GM12878 (cell line): ENCODE results near the gene UBE2C. TPM values are rescaled to one million over a fixed set of nuclear protein-coding genes. Genes with fewer than 3 reads are reported as not detected.
A peak's percentile ranks its signal among the peaks of the same experiment; 100 is the strongest.
"Not testable (repeated sequence)": the region's sequence is repeated elsewhere in the genome, so short reads cannot be mapped to it uniquely, and the experiment has no call there.

Source experiments
- ATAC-seq: fragments of 200-7000 bp; cut with Tn5 transposase; 3 replicates; pipeline ENCODE4 v1.9.1; 2020; ENCODE audit warnings: mild to moderate bottlenecking, moderate library complexity
- BruUV-seq: library from RNA; stranded (reverse); fragments of 400-500 nt; replicated peaks from 2 replicates; lab custom pipeline; 2021; lab: Mats Ljungman, UMichigan
- CTCF ChIA-PET: fragments of 300-600 bp; sonication (Branson Sonifier 250); formaldehyde crosslinking; extraction: SDS; loops from one replicate; lab custom pipeline; 2021; ENCODE audit warnings: inconsistent platforms; lab: Yijun Ruan, JAX
- POLR2A ChIA-PET: fragments of 350-600 bp; formaldehyde crosslinking; extraction: SDS; loops from one replicate; lab custom pipeline; 2021; ENCODE audit warnings: inconsistent platforms; lab: Charles Lee
- RAD21 ChIA-PET: fragments of 300-600 bp; sonication (Branson Sonifier 250); formaldehyde crosslinking; loops from one replicate; lab custom pipeline; 2023; ENCODE audit warnings: antibody characterized with exemption; ENCODE audit not compliant: unreplicated experiment; lab: Charles Lee
- SMC1A ChIA-PET: fragments of 300-600 bp; sonication (Branson Sonifier 250); formaldehyde crosslinking; loops from one replicate; lab custom pipeline; 2023; ENCODE audit not compliant: unreplicated experiment, uncharacterized antibody; lab: Charles Lee
- DNase-seq: peaks from one replicate; pipeline ENCODE4 v3.0.0-alpha.2; 2011; ENCODE audit warnings: low read depth, low spot score
- FAIRE-seq: peaks from 3 replicates; lab custom pipeline; 2011; peaks lifted over from hg19 to GRCh38; lab: Jason Lieb, UNC
- H2AFZ ChIP-seq: 2 replicates; pipeline ENCODE4 v1.6.0; 2011; ENCODE audit warnings: low read depth, low read length, control low read depth; ENCODE audit not compliant: control insufficient read depth
- H3K27ac ChIP-seq: 2 replicates; pipeline ENCODE4 v1.5.1; 2011; ENCODE audit warnings: control low read depth; ENCODE audit not compliant: control insufficient read depth, insufficient read depth
- H3K27me3 ChIP-seq, 2 experiments: replicated peaks in 1 of 2; 2 replicates each; pipeline versions ENCODE4 v1.6.0 to v1.6.1; 2011; ENCODE audit warnings: low read length in 1 of 2; ENCODE audit not compliant: control insufficient read depth in 2 of 2, insufficient read depth in 2 of 2
- H3K36me3 ChIP-seq, 2 experiments: 2 replicates each; pipeline ENCODE4 v1.5.1; 2011; ENCODE audit warnings: low read length in 1 of 2; ENCODE audit not compliant: control insufficient read depth in 2 of 2, insufficient read depth in 2 of 2
- H3K4me1 ChIP-seq: 2 replicates; pipeline ENCODE4 v1.6.1; 2011; ENCODE audit warnings: mild to moderate bottlenecking, low read length, moderate library complexity, mixed read lengths; ENCODE audit not compliant: control insufficient read depth, insufficient read depth
- H3K4me2 ChIP-seq: 2 replicates; pipeline ENCODE4 v1.6.0; 2011; ENCODE audit warnings: control low read depth; ENCODE audit not compliant: control insufficient read depth, insufficient read depth
- H3K4me3 ChIP-seq: fragments of 200-600 bp; sonication (generic); 2 replicates; pipeline ENCODE4 v1.5.1; 2016
- H3K79me2 ChIP-seq: 2 replicates; pipeline ENCODE4 v1.6.0; 2011; ENCODE audit warnings: low read length; ENCODE audit not compliant: control insufficient read depth, insufficient read depth
- H3K9ac ChIP-seq: 2 replicates; pipeline ENCODE4 v1.8.0; 2011; ENCODE audit warnings: low read length, control low read depth, mixed read lengths; ENCODE audit not compliant: control insufficient read depth, insufficient read depth
- H3K9me3 ChIP-seq: replicated peaks from 3 replicates; pipeline ENCODE4 v1.5.1; 2011; ENCODE audit warnings: mild to moderate bottlenecking, low read length; ENCODE audit not compliant: control insufficient read depth, insufficient read depth
- H4K20me1 ChIP-seq: 2 replicates; pipeline ENCODE4 v1.6.0; 2011; ENCODE audit not compliant: control insufficient read depth, insufficient read depth
- CHD1 ChIP-seq: IDR thresholded peaks from 2 replicates; pipeline ENCODE4 v1.6.1; 2012; ENCODE audit warnings: low read depth, low read length, improper control_type of control experiment
- CHD2 ChIP-seq: IDR thresholded peaks from 2 replicates; pipeline ENCODE4 v1.6.1; 2011; ENCODE audit warnings: low read depth, low read length, improper control_type of control experiment, borderline replicate concordance
- FOXM1 ChIP-seq: IDR thresholded peaks from 2 replicates; pipeline ENCODE4 v1.6.1; 2012; ENCODE audit warnings: low read depth, mild to moderate bottlenecking, inconsistent platforms, low read length, moderate library complexity
- GATAD2B ChIP-seq: fragments of 450-650 bp; conservative IDR thresholded peaks from 2 replicates; pipeline ENCODE4 v1.6.1; 2017; ENCODE audit warnings: low read depth, mild to moderate bottlenecking, moderate library complexity
- KLF5 ChIP-seq: fragments of 450-650 bp; IDR thresholded peaks from 2 replicates; pipeline ENCODE4 v1.6.1; 2014; ENCODE audit warnings: mild to moderate bottlenecking; ENCODE audit not compliant: partially characterized antibody
- MEF2B ChIP-seq: fragments of 450-650 bp; IDR thresholded peaks from 2 replicates; pipeline ENCODE4 v1.6.1; 2018; ENCODE audit warnings: mild to moderate bottlenecking, moderate library complexity; ENCODE audit not compliant: partially characterized antibody, poor library complexity, severe bottlenecking
- POU2F2 ChIP-seq: IDR thresholded peaks from 3 replicates; pipeline ENCODE4 v1.6.1; 2011; ENCODE audit warnings: low read depth, mild to moderate bottlenecking, low read length, borderline replicate concordance
- RFX5 ChIP-seq: IDR thresholded peaks from 2 replicates; pipeline ENCODE4 v1.6.1; 2011; ENCODE audit warnings: low read depth, low read length, improper control_type of control experiment
- RUNX3 ChIP-seq: IDR thresholded peaks from 2 replicates; pipeline ENCODE4 v1.6.1; 2012; ENCODE audit warnings: low read length, inconsistent platforms
- SP1 ChIP-seq: IDR thresholded peaks from one replicate; pipeline ENCODE4 v1.6.1; 2011; ENCODE audit warnings: low read depth, low read length
- TARDBP ChIP-seq: IDR thresholded peaks from 2 replicates; pipeline ENCODE4 v1.6.1; 2016; ENCODE audit warnings: borderline replicate concordance
- TCF3 ChIP-seq: IDR thresholded peaks from 2 replicates; pipeline ENCODE4 v1.6.1; 2012; ENCODE audit warnings: low read depth, mild to moderate bottlenecking, low read length, borderline replicate concordance; ENCODE audit not compliant: insufficient read depth
- WGBS: methylation state at CpG from one replicate; pipeline ENCODE4 v1.1.6; 2016; ENCODE audit warnings: low lambda C conversion rate; ENCODE audit not compliant: insufficient replicate concordance, insufficient coverage; ENCODE audit errors: missing lambda C conversion rate; 5-methylcytosine and 5-hydroxymethylcytosine counted together
- in situ Hi-C: fragments of 300-500 bp; cut with MboI; formaldehyde crosslinking; loops from 9 replicates; pipeline ENCODE4 v1.14.3; 2018; ENCODE audit warnings: mixed read lengths
- intact Hi-C: fragments of 100-400 bp; cut with micrococcal nuclease; formaldehyde crosslinking; loops from one replicate; pipeline ENCODE4 v1.14.2; 2022; ENCODE audit not compliant: unreplicated experiment
- polyA plus RNA-seq, 11 experiments: library from polyadenylated mRNA; depleted of rRNA in 4 of 11; unstranded in 6 of 11; stranded (reverse) in 5 of 11; fragments of >200 nt; fragmentation: Nextera tagmentation in 4 of 11; fragmentation: Illumina TruSeq in 1 of 11; extraction: Ambion mirVana in 4 of 11; extraction: Trizol in 1 of 11; gene quantifications; 1 replicate in 1 of 11; 2 replicates in 10 of 11; pipeline versions ENCODE4 v1.2.1 to v1.2.3, GENCODE V29; 2011 to 2016; ENCODE audit warnings: inconsistent platforms in 2 of 11, missing spikeins in 2 of 11, low read depth in 1 of 11
- total RNA-seq, 4 experiments: library from RNA; depleted of rRNA in 3 of 4; stranded (reverse); fragments of >200 nt in 3 of 4; fragmentation: Illumina TruSeq in 1 of 4; extraction: Trizol in 1 of 4; gene quantifications; 2 replicates each; pipeline versions ENCODE4 v1.2.1 to v1.2.3, GENCODE V29; 2013 to 2021
- TF ChIP-seq, protein P1 (sequence below): IDR thresholded peaks from 2 replicates; pipeline ENCODE4 v1.6.1; 2011; ENCODE audit warnings: low read depth, low read length, improper control_type of control experiment, borderline replicate concordance
- TF ChIP-seq, protein P2 (sequence below): IDR thresholded peaks from 2 replicates; pipeline ENCODE4 v1.6.1; 2012; ENCODE audit warnings: low read depth, low read length, improper control_type of control experiment
- TF ChIP-seq, protein P3 (sequence below): IDR thresholded peaks from 2 replicates; pipeline ENCODE4 v1.6.1; 2012; ENCODE audit warnings: low read depth, low read length, improper control_type of control experiment
- TF ChIP-seq, protein P4 (sequence below): fragments of 150-350 bp; IDR thresholded peaks from 2 replicates; pipeline ENCODE4 v1.6.1; 2016; ENCODE audit warnings: low read depth, low read length

Gene UBE2C
- total and polyA plus RNA-seq, 10 of the 15 experiments (the other 5 are each of a cell fraction or from before 2014, with no cell fraction given) = 86.2 to 412 (median 176) TPM

DNA sequence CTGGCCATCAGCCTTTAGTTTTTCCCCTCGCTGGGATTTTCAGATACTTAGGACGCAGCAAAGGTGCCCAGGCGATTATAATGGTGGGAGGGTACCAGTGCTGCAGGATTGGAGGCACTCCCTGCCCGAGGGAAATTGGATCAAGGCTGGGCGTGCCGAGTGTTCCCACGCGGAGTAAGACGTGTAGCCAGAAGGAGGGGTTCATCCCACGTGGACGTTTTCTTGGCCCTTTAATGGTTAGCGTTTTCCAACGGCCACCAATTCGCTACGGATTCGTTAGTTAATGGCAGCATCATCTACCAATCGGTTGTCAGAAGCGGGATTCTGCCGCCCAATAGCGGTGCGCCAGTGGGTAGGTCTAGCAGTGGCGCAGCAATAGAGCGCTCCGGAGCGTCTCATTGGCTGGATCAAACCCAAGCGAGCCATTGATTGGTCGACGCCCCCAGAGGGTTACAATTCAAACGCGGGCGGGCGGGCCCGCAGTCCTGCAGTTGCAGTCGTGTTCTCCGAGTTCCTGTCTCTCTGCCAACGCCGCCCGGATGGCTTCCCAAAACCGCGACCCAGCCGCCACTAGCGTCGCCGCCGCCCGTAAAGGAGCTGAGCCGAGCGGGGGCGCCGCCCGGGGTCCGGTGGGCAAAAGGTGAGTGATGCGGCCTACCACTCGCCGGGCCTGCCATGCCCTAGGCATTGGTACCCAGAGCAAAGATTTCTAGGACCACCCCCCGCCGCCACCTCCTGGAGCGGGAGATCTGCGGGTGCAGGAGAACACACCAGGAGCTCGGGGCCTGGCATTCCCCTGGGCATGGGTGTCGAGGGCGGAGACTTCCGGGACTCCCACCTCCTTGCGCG lies at the start of gene UBE2C (continued):
- peak; percentile 97 for TF ChIP-seq CHD2
- TF ChIP-seq KLF5 = peak; percentile 44
- TF ChIP-seq, protein P1, sequence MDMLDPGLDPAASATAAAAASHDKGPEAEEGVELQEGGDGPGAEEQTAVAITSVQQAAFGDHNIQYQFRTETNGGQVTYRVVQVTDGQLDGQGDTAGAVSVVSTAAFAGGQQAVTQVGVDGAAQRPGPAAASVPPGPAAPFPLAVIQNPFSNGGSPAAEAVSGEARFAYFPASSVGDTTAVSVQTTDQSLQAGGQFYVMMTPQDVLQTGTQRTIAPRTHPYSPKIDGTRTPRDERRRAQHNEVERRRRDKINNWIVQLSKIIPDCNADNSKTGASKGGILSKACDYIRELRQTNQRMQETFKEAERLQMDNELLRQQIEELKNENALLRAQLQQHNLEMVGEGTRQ = peak; percentile 68
- TF ChIP-seq, protein P2, sequence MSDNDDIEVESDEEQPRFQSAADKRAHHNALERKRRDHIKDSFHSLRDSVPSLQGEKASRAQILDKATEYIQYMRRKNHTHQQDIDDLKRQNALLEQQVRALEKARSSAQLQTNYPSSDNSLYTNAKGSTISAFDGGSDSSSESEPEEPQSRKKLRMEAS = peak; percentile 67
- TF ChIP-seq, protein P3, sequence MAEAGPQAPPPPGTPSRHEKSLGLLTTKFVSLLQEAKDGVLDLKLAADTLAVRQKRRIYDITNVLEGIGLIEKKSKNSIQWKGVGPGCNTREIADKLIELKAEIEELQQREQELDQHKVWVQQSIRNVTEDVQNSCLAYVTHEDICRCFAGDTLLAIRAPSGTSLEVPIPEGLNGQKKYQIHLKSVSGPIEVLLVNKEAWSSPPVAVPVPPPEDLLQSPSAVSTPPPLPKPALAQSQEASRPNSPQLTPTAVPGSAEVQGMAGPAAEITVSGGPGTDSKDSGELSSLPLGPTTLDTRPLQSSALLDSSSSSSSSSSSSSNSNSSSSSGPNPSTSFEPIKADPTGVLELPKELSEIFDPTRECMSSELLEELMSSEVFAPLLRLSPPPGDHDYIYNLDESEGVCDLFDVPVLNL = peak; percentile 98
- 0 out of 2 replicates have a peak, but pooled peaks have one; percentile 46 for TF ChIP-seq TCF3
- TF ChIP-seq POU2F2 = peak; percentile 42; the same call in 1 of the 3 replicates
- TF ChIP-seq FOXM1 = peak; percentile 98
- peak; percentile 48 for TF ChIP-seq MEF2B
- TF ChIP-seq RUNX3 = peak; percentile 35; the same call in 1 of the 2 replicates
- no peak for TF ChIP-seq TARDBP
- peak; percentile 60; the same call in 1 of the 2 replicates for TF ChIP-seq RFX5
- TF ChIP-seq CHD1 = no peak; the same call in 1 of the 2 replicates
- peak; percentile 100 for TF ChIP-seq SP1
- TF ChIP-seq GATAD2B = peak; percentile 95
- TF ChIP-seq, protein P4, sequence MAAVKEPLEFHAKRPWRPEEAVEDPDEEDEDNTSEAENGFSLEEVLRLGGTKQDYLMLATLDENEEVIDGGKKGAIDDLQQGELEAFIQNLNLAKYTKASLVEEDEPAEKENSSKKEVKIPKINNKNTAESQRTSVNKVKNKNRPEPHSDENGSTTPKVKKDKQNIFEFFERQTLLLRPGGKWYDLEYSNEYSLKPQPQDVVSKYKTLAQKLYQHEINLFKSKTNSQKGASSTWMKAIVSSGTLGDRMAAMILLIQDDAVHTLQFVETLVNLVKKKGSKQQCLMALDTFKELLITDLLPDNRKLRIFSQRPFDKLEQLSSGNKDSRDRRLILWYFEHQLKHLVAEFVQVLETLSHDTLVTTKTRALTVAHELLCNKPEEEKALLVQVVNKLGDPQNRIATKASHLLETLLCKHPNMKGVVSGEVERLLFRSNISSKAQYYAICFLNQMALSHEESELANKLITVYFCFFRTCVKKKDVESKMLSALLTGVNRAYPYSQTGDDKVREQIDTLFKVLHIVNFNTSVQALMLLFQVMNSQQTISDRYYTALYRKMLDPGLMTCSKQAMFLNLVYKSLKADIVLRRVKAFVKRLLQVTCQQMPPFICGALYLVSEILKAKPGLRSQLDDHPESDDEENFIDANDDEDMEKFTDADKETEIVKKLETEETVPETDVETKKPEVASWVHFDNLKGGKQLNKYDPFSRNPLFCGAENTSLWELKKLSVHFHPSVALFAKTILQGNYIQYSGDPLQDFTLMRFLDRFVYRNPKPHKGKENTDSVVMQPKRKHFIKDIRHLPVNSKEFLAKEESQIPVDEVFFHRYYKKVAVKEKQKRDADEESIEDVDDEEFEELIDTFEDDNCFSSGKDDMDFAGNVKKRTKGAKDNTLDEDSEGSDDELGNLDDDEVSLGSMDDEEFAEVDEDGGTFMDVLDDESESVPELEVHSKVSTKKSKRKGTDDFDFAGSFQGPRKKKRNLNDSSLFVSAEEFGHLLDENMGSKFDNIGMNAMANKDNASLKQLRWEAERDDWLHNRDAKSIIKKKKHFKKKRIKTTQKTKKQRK = peak; percentile 75

DNA sequence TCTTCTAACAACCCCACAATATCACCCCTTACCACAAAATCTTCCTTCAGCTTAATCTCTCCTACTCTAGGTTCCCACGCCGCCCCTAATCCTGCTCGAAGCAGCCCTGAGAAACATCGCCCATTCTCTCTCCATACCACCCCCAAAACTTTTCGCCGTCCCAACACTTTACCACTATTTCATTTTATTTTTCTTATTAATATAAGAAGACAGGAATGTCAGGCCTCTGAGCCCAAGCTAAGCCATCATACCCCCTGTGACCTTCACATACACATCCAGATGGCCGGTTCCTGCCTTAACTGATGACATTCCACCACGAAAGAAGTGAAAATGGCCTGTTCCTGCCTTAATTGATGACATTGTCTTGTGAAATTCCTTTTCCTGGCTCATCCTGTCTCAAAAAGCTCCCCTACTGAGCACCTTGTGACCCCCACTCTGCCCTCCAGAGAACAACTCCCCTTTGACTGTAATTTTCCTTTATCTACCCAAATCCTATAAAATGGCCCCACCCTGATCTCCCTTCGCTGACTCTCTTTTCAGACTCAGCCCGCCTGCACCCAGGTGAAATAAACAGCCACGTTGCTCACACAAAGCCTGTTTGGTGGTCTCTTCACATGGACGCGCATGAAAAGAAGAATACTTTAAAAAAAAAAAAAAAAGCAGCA lies 47.7 kb upstream of the UBE2C start:
- ATAC-seq, RAD21 ChIA-PET, H3K36me3 ChIP-seq, intact Hi-C loops, H3K27me3 ChIP-seq, H4K20me1 ChIP-seq, H3K4me1 ChIP-seq, H3K9ac ChIP-seq, H3K79me2 ChIP-seq, H3K9me3 ChIP-seq, H3K4me2 ChIP-seq, in situ Hi-C loops, BruUV-seq, H2AFZ ChIP-seq, H3K4me3 ChIP-seq, CTCF ChIA-PET, DNase-seq, SMC1A ChIA-PET, FAIRE-seq, H3K27ac ChIP-seq: not testable (repeated sequence)
- POLR2A ChIA-PET = interaction anchor here (0.6 kb wide), 1 partner anchor 170 kb away, joined by 5 read pairs; no protein-coding TSS in a partner anchor
- 61% methylated on average over 13 of the region's 13 CpGs for WGBS
